GM12873 (cell line): Measurements from ENCODE around the gene DCDC1.

Experiments used
- TF ChIP-seq, protein P1 (sequence below): IDR thresholded peaks from 2 replicates; pipeline ENCODE4 v1.5.1; 2012; ENCODE audit warnings: low read depth, mild to moderate bottlenecking, moderate library complexity, low read length, control low read depth; ENCODE audit not compliant: insufficient read depth; ENCODE audit errors: missing control alignments

DCDC1 gene

DNA sequence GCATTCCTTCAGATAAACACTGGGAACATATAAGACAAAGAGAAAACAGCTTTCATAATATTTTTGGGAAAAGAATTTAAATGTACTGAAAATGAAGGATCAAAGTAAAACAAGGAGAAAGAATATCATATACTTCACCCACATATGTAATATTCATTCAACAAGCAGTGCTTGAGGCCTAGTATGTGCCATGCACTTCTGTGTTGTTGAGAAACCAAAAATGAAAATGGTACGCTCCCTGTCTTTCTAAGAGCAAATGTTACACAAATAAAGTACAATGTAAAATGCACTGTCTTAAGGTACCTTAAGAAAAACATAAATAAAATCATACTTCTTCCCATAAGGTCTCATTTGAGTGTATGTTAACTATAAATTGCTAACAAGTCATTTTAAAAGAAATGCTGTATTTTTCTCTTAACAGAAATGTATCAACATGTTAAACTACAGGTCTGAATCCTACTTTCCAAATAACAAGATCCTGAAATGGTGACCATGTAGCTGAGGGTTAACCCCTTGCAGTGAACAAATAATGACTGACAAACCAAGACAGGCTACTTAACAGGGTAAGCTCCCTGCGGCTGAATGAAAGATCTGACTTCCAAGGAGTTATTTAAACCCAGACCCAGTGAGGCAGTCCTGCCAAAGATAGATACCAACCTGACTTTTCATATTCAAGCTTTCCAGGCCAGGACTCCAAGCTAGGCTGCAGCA lies 377.6 kb downstream of the DCDC1 start:
- TF ChIP-seq, protein P1, sequence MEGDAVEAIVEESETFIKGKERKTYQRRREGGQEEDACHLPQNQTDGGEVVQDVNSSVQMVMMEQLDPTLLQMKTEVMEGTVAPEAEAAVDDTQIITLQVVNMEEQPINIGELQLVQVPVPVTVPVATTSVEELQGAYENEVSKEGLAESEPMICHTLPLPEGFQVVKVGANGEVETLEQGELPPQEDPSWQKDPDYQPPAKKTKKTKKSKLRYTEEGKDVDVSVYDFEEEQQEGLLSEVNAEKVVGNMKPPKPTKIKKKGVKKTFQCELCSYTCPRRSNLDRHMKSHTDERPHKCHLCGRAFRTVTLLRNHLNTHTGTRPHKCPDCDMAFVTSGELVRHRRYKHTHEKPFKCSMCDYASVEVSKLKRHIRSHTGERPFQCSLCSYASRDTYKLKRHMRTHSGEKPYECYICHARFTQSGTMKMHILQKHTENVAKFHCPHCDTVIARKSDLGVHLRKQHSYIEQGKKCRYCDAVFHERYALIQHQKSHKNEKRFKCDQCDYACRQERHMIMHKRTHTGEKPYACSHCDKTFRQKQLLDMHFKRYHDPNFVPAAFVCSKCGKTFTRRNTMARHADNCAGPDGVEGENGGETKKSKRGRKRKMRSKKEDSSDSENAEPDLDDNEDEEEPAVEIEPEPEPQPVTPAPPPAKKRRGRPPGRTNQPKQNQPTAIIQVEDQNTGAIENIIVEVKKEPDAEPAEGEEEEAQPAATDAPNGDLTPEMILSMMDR = no peak

DNA sequence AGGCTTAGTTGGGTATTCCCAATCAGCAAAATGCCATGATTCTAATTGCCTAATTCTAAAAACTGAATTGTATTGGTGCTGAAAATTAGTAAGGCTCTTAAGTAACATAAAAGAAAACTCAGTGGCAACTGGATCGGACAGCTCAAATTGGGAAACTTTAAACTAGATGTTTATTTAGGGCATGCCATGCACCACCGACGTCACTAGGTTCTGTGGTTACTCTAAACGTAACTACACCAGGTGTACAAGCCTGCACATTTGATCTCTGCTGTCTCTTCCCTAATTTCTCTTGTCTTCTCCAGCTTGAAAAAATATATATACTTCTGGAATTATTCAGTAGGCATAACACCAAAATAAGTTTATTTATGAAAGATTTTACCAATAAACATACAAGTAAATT lies 378.2 kb downstream of the DCDC1 start:
- TF ChIP-seq, protein P1 = no peak

DNA sequence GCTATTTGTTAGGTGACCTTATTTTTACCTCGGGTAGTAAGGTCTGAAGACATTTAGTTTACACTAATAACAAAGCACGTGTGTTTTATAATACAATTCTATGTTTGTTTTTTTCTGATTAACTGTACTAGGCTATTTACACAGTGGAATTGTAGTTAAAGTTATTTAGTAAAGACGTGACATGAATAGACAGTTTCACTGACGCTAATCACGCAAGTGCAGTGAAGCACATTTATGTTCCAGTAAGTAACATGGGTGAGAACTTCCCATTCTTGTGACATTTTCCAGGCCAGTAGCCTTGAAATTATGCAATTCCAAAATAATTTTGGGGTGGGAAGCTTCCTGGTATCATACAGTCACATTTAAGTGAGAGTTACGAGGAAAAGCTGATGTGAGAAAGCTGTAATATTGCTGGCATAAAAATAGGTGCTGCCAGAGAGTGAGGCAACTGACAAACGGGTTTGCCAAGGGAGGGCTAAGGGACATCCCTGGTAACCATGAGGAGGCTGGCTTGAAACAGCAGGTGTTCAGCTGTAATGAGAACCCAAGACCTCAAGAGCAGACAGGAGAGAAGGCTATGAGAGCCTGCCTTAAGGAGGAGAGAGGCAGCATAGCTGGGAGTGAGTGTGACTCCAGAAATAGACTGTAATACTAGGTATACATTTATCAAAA lies 378.8 kb downstream of the DCDC1 start:
- TF ChIP-seq, protein P1 = no peak

DNA sequence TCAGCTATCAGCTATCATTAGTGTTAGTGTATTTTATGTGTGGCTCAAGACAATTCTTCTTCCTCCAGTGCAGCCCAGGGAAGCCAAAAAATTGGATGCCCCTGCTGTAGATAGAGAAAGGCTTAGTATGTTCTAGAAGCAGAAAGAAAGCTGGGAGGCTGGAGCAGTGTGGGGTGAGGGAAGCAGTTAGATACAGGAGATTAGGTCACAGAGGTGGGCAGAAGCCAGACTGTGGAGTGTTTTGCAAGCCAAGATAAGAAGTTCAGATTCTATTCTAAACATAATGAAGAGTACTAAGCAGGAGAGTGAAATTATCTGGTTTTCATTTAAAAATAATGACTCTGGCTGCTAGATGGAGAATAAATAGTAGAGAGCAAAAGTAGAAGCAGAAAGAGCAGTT lies 381.7 kb downstream of the DCDC1 start:
- TF ChIP-seq, protein P1 = no peak

DNA sequence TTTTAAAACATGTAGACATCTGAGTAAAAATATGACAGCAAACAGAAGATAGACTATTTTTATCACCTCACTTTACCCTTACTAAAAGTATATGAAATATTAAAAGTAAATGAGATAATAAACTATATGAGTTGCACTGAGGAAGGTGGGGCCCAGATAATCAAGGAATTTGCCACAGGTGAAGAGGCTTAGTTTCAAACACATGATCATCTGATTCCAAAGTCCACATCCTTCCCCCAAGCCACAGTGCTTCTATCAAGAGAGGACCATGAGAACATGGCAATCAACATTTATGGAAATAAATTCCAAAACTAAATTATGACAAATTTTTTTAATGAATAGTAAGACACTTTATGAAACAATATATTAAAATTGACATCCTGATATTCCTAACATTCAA lies 384.0 kb downstream of the DCDC1 start:
- TF ChIP-seq, protein P1 = no peak

DNA sequence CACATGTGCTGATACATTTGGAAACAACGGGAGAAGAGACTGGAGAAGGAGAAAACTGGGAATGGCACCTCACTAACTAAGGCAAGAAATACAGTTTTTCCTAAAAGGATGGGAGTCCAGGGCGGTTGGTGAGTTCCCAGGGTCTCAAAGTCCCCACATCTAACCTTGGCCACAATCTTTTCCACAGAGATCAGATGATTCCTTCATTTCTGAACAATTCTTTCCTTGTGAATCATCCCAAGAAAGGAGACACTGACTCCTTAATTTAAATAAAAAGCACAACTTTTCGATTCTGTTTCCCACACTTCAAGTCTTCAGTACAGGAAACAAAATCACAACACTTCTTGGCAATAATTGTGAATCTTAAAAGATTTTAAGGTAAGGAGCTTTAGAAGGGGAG lies 384.7 kb downstream of the DCDC1 start:
- TF ChIP-seq, protein P1 = no peak

DNA sequence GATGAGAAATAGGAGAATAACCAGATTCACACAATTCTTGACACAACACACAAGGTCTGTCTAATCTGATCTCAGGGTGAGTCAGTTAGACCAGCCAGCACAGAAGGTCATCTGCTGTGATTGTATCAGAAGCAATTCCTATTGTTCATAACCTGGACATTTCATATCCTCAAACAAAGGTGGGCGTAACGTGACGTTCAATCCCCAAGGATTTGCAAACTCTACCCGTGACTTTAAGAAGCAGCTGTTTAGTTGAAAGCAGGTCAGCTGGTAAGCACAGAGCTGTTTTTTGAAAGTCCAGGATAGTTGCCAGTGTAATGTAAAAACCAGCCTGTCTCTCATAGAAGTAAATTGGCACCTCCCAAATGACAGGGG lies 385.1 kb downstream of the DCDC1 start:
- TF ChIP-seq, protein P1 = no peak
